HepG2 (cell line): ENCODE results near the gene OGFOD3. TPM values are rescaled to one million over a fixed set of nuclear protein-coding genes. Genes with fewer than 3 reads are reported as not detected.

Experiments
- ATM ChIP-seq: fragments of 450-650 bp; IDR thresholded peaks from 2 replicates; pipeline ENCODE4 v1.7.1; 2017; ENCODE audit warnings: mild to moderate bottlenecking, borderline replicate concordance
- BRD4 ChIP-seq: sonication (generic); formaldehyde crosslinking; IDR thresholded peaks from 2 replicates; pipeline ENCODE4 v1.4.0; 2020; ENCODE audit warnings: missing genetic modification reagents
- FOXJ3 ChIP-seq: sonication (generic); formaldehyde crosslinking; IDR thresholded peaks from 2 replicates; pipeline ENCODE4 v1.4.0; 2020; ENCODE audit warnings: missing genetic modification reagents, mild to moderate bottlenecking, borderline replicate concordance
- FOXP1 ChIP-seq, 2 experiments: fragments of 450-650 bp in 1 of 2; IDR thresholded peaks; 2 replicates each; pipeline ENCODE4 v1.6.1; 2017 to 2018; ENCODE audit warnings: antibody characterized with exemption in 1 of 2
- HNRNPK ChIP-seq: fragments of 200-400 bp; formaldehyde crosslinking; IDR thresholded peaks from 2 replicates; pipeline ENCODE4 v1.6.1; 2018; ENCODE audit warnings: low read length, low read depth, moderate library complexity, mild to moderate bottlenecking; ENCODE audit not compliant: poor library complexity, severe bottlenecking
- HOXD1 ChIP-seq: sonication (generic); formaldehyde crosslinking; IDR thresholded peaks from 2 replicates; pipeline ENCODE4 v1.5.0; 2020; ENCODE audit warnings: missing genetic modification reagents
- MTA1 ChIP-seq: sonication (generic); formaldehyde crosslinking; IDR thresholded peaks from 2 replicates; pipeline ENCODE4 v1.4.0; 2020; ENCODE audit warnings: missing genetic modification reagents, mild to moderate bottlenecking, borderline replicate concordance
- MXI1 ChIP-seq: IDR thresholded peaks from 3 replicates; pipeline ENCODE4 v1.6.1; 2012; ENCODE audit warnings: low read depth, low read length, inconsistent platforms, borderline replicate concordance
- NFRKB ChIP-seq: fragments of 450-650 bp; IDR thresholded peaks from 2 replicates; pipeline ENCODE4 v1.6.1; 2017
- NFYC ChIP-seq: IDR thresholded peaks from 2 replicates; pipeline ENCODE4 v1.6.1; 2016; ENCODE audit warnings: missing genetic modification reagents, missing compliant biosample characterization
- POLR2A ChIP-seq, 2 experiments: IDR thresholded peaks; 2 replicates each; pipeline ENCODE4 v1.6.1; 2011; ENCODE audit warnings: low read depth in 2 of 2, low read length in 2 of 2, mild to moderate bottlenecking in 1 of 2, moderate library complexity in 1 of 2; ENCODE audit not compliant: insufficient read depth in 1 of 2
- RARA ChIP-seq: IDR thresholded peaks from 2 replicates; pipeline ENCODE4 v1.6.1; 2016; ENCODE audit warnings: missing genetic modification reagents, missing compliant biosample characterization
- SRSF4 ChIP-seq: fragments of 200-400 bp; formaldehyde crosslinking; IDR thresholded peaks from one replicate; pipeline ENCODE4 v1.6.1; 2018; ENCODE audit warnings: mild to moderate bottlenecking, low read depth, low read length, moderate library complexity; ENCODE audit not compliant: poor library complexity, severe bottlenecking
- ZNF121 ChIP-seq: sonication (generic); formaldehyde crosslinking; IDR thresholded peaks from 2 replicates; pipeline ENCODE4 v1.5.0; 2020; ENCODE audit warnings: mild to moderate bottlenecking, missing genetic modification reagents
- ZNF777 ChIP-seq: sonication (generic); formaldehyde crosslinking; IDR thresholded peaks from 2 replicates; pipeline ENCODE4 v1.4.0; 2020; ENCODE audit warnings: missing genetic modification reagents
- polyA plus RNA-seq, 8 experiments: library from polyadenylated mRNA; depleted of rRNA in 3 of 8; stranded (reverse) in 7 of 8; unstranded in 1 of 8; fragments of >200 nt; fragmentation: Illumina TruSeq in 4 of 8; extraction: Trizol in 4 of 8; gene quantifications; 2 replicates each; pipeline versions ENCODE4 v1.2.1 to v1.2.3, GENCODE V29; 2011 to 2016; ENCODE audit warnings: low read depth in 4 of 8, missing spikeins in 1 of 8, mixed read lengths in 1 of 8; ENCODE audit not compliant: insufficient read depth in 1 of 8
- total RNA-seq, 5 experiments: library from RNA; depleted of rRNA; stranded (reverse); fragments of >200 nt; fragmentation: Illumina TruSeq; extraction: Trizol; gene quantifications; 2 replicates each; pipeline ENCODE4 v1.2.3, GENCODE V29; 2016; ENCODE audit warnings: low read depth in 1 of 5
- TF ChIP-seq, protein P1 (sequence below): sonication (generic); formaldehyde crosslinking; IDR thresholded peaks from 2 replicates; pipeline ENCODE4 v1.4.0; 2020; ENCODE audit warnings: missing genetic modification reagents, mild to moderate bottlenecking, borderline replicate concordance
- TF ChIP-seq, protein P2 (sequence below): sonication (generic); formaldehyde crosslinking; IDR thresholded peaks from 2 replicates; pipeline ENCODE4 v1.8.0; 2022; ENCODE audit warnings: mild to moderate bottlenecking, missing genetic modification reagents, moderate library complexity
- TF ChIP-seq, protein P3 (sequence below): sonication (generic); formaldehyde crosslinking; IDR thresholded peaks from 2 replicates; pipeline ENCODE4 v1.5.1; 2020; ENCODE audit warnings: mild to moderate bottlenecking, missing genetic modification reagents, borderline replicate concordance
- TF ChIP-seq, protein P4 (sequence below): sonication (generic); formaldehyde crosslinking; IDR thresholded peaks from 2 replicates; pipeline ENCODE4 v1.4.0; 2020; ENCODE audit warnings: missing genetic modification reagents

The OGFOD3 gene
- total and polyA plus RNA-seq, 2 of the 13 experiments (the other 11 are each of a cell fraction or from before 2014, with no cell fraction given), result 40.0 to 42.1 TPM

DNA sequence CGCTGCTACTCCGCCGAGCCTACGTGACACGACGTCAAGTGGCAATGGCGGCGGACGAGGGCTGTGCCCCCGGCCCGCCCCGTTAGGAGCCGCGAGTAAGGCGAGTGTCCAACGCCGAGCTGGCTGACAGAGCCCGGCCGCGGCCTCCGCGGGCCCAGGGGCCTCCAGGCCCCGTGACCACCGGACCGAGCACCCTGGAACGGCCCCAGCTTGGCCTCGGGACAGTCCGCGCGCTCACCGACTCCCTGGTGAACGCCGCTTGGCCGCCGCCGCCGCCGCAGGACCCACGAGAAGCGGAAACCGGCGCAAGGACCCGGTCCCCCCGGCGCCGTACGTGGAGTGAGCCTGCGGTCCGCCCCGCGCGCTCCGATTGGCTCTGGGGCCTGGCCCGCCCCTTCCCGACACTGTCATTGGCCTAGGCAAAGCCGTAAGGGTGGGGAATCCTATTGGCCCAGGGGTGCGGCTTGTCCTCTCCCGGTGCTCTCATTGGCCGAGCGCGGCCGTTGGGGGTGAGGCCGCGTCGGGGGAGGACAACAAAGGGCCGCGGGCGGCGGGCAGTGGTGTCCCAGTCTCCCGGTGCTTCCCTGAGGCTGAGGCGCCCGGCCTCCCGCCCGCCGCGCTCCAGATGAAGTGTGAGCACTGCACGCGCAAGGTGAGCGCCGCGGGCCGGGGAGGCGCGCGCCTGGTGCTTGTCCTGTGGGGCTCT, 39.9 kb upstream of the OGFOD3 start, which contains the start of gene NARF (continued):
- TF ChIP-seq ZNF777 (CRISPR knock-in tag) (0 out of 2 replicates have a peak, but pooled peaks have one; percentile 5), NFYC (CRISPR knock-in tag) (peak; percentile 96), POLR2A (IDR thresholded peaks at IDR 0.05; ENCODE audit: insufficient read depth in 1 of 2, low read depth in 2 of 2, low read length in 2 of 2) (peak; percentile 91 to 96), MTA1 (CRISPR knock-in tag) (peak; percentile 71; the same call in 1 of the 2 replicates), NFRKB (0 out of 2 replicates have a peak, but pooled peaks have one; percentile 41), HNRNPK (peak; percentile 49), BRD4 (CRISPR knock-in tag) (peak; percentile 91), FOXJ3 (CRISPR knock-in tag) (no peak), FOXP1 (IDR thresholded peaks at IDR 0.05) (no peak), FOXP1 (CRISPR knock-in tag; IDR thresholded peaks at IDR 0.05) (peak; percentile 35; the same call in 1 of the 2 replicates), RARA (CRISPR knock-in tag) (peak; percentile 28; the same call in 1 of the 2 replicates), MXI1 (peak; percentile 30; the same call in 2 of the 3 replicates), SRSF4 (no peak), ZNF121 (CRISPR knock-in tag) (peak; percentile 70; the same call in 1 of the 2 replicates), ATM (no peak), HOXD1 (CRISPR knock-in tag) (peak; percentile 64; the same call in 1 of the 2 replicates)
- TF ChIP-seq, protein P1, sequence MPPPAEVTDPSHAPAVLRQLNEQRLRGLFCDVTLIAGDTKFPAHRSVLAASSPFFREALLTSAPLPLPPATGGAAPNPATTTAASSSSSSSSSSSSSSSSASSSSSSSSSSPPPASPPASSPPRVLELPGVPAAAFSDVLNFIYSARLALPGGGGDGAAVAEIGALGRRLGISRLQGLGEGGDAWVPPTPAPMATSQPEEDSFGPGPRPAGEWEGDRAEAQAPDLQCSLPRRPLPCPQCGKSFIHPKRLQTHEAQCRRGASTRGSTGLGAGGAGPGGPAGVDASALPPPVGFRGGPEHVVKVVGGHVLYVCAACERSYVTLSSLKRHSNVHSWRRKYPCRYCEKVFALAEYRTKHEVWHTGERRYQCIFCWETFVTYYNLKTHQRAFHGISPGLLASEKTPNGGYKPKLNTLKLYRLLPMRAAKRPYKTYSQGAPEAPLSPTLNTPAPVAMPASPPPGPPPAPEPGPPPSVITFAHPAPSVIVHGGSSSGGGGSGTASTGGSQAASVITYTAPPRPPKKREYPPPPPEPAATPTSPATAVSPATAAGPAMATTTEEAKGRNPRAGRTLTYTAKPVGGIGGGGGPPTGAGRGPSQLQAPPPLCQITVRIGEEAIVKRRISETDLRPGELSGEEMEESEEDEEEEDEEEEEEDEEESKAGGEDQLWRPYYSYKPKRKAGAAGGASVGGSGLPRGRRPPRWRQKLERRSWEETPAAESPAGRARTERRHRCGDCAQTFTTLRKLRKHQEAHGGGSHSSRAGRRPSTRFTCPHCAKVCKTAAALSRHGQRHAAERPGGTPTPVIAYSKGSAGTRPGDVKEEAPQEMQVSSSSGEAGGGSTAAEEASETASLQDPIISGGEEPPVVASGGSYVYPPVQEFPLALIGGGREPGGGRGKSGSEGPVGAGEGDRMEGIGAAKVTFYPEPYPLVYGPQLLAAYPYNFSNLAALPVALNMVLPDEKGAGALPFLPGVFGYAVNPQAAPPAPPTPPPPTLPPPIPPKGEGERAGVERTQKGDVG (CRISPR knock-in tag), result peak; percentile 93
- TF ChIP-seq, protein P2, sequence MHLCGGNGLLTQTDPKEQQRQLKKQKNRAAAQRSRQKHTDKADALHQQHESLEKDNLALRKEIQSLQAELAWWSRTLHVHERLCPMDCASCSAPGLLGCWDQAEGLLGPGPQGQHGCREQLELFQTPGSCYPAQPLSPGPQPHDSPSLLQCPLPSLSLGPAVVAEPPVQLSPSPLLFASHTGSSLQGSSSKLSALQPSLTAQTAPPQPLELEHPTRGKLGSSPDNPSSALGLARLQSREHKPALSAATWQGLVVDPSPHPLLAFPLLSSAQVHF (CRISPR knock-in tag), result peak; percentile 55; the same call in 1 of the 2 replicates
- TF ChIP-seq, protein P3, sequence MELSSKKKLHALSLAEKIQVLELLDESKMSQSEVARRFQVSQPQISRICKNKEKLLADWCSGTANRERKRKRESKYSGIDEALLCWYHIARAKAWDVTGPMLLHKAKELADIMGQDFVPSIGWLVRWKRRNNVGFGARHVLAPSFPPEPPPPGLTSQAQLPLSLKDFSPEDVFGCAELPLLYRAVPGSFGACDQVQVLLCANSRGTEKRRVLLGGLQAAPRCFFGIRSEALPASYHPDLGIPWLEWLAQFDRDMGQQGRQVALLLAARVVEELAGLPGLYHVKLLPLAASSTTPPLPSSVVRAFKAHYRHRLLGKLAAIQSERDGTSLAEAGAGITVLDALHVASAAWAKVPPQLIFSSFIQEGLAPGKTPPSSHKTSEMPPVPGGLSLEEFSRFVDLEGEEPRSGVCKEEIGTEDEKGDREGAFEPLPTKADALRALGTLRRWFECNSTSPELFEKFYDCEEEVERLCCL, result no peak
- TF ChIP-seq, protein P4, sequence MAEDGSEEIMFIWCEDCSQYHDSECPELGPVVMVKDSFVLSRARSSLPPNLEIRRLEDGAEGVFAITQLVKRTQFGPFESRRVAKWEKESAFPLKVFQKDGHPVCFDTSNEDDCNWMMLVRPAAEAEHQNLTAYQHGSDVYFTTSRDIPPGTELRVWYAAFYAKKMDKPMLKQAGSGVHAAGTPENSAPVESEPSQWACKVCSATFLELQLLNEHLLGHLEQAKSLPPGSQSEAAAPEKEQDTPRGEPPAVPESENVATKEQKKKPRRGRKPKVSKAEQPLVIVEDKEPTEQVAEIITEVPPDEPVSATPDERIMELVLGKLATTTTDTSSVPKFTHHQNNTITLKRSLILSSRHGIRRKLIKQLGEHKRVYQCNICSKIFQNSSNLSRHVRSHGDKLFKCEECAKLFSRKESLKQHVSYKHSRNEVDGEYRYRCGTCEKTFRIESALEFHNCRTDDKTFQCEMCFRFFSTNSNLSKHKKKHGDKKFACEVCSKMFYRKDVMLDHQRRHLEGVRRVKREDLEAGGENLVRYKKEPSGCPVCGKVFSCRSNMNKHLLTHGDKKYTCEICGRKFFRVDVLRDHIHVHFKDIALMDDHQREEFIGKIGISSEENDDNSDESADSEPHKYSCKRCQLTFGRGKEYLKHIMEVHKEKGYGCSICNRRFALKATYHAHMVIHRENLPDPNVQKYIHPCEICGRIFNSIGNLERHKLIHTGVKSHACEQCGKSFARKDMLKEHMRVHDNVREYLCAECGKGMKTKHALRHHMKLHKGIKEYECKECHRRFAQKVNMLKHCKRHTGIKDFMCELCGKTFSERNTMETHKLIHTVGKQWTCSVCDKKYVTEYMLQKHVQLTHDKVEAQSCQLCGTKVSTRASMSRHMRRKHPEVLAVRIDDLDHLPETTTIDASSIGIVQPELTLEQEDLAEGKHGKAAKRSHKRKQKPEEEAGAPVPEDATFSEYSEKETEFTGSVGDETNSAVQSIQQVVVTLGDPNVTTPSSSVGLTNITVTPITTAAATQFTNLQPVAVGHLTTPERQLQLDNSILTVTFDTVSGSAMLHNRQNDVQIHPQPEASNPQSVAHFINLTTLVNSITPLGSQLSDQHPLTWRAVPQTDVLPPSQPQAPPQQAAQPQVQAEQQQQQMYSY (CRISPR knock-in tag), result peak; percentile 63; the same call in 1 of the 2 replicates
